H1 (cell line): Measurements from ENCODE around the gene CEP97. TPM values are rescaled to one million over a fixed set of nuclear protein-coding genes. Genes with fewer than 3 reads are reported as not detected.

Experiments
- EP300 ChIP-seq, 2 experiments: IDR thresholded peaks; 1 replicate in 1 of 2; 2 replicates in 1 of 2; pipeline ENCODE4 v1.6.1; 2011 to 2012; ENCODE audit warnings: low read depth in 2 of 2, low read length in 2 of 2, mild to moderate bottlenecking in 2 of 2, borderline replicate concordance in 1 of 2, inconsistent platforms in 1 of 2, moderate library complexity in 1 of 2
- HDAC6 ChIP-seq: IDR thresholded peaks from one replicate; pipeline ENCODE4 v1.7.1; 2012; ENCODE audit warnings: low read depth, mild to moderate bottlenecking, inconsistent platforms, low read length, moderate library complexity
- POLR2A ChIP-seq, 2 experiments: IDR thresholded peaks; 1 replicate in 1 of 2; 2 replicates in 1 of 2; pipeline ENCODE4 v1.6.1; 2011; ENCODE audit warnings: low read depth in 2 of 2, low read length in 2 of 2, mild to moderate bottlenecking in 2 of 2; ENCODE audit errors: control extremely low read depth in 1 of 2
- RXRA ChIP-seq: IDR thresholded peaks from 2 replicates; pipeline ENCODE4 v1.6.1; 2011; ENCODE audit warnings: low read depth, mild to moderate bottlenecking, low read length, moderate library complexity; ENCODE audit not compliant: insufficient read depth
- SRF ChIP-seq: IDR thresholded peaks from 2 replicates; pipeline ENCODE4 v1.6.1; 2011; ENCODE audit warnings: mild to moderate bottlenecking, low read depth, low read length, moderate library complexity
- TEAD4 ChIP-seq: IDR thresholded peaks from 2 replicates; pipeline ENCODE4 v1.6.1; 2012; ENCODE audit warnings: low read depth, low read length, inconsistent platforms, mixed read lengths
- polyA plus RNA-seq, 7 experiments: library from polyadenylated mRNA; depleted of rRNA in 3 of 7; stranded (reverse) in 5 of 7; unstranded in 2 of 7; fragments of >200 nt in 5 of 7; fragments of 200-250 nt in 2 of 7; gene quantifications; 1 replicate in 5 of 7; 2 replicates in 1 of 7; 4 replicates in 1 of 7; pipeline versions ENCODE4 v1.2.1 to v1.2.3, GENCODE V29; 2011 to 2013; ENCODE audit warnings: missing spikeins in 2 of 7, mixed read lengths in 2 of 7
- total RNA-seq: library from RNA; stranded (reverse); fragmentation: NEBNext Ultra II Directional; extraction: Animal tissue kit (Norgen Biotek cat#: 25700); gene quantifications from 2 replicates; pipeline ENCODE4 v1.2.1, GENCODE V29; 2021
- TF ChIP-seq, protein P1 (sequence below): IDR thresholded peaks from 2 replicates; pipeline ENCODE4 v1.6.1; 2012; ENCODE audit warnings: low read length, inconsistent platforms
- TF ChIP-seq, protein P2 (sequence below): fragments of 300-600 bp; sonication (generic); IDR thresholded peaks from 2 replicates; pipeline ENCODE4 v1.7.1; 2012; ENCODE audit warnings: low read length, moderate library complexity, mild to moderate bottlenecking, inconsistent platforms; ENCODE audit not compliant: insufficient replicate concordance

CEP97 gene
- total and polyA plus RNA-seq, 2 of the 8 experiments (the other 6 are each of a cell fraction or from before 2014, with no cell fraction given), result 1.6 to 13.2 TPM

DNA sequence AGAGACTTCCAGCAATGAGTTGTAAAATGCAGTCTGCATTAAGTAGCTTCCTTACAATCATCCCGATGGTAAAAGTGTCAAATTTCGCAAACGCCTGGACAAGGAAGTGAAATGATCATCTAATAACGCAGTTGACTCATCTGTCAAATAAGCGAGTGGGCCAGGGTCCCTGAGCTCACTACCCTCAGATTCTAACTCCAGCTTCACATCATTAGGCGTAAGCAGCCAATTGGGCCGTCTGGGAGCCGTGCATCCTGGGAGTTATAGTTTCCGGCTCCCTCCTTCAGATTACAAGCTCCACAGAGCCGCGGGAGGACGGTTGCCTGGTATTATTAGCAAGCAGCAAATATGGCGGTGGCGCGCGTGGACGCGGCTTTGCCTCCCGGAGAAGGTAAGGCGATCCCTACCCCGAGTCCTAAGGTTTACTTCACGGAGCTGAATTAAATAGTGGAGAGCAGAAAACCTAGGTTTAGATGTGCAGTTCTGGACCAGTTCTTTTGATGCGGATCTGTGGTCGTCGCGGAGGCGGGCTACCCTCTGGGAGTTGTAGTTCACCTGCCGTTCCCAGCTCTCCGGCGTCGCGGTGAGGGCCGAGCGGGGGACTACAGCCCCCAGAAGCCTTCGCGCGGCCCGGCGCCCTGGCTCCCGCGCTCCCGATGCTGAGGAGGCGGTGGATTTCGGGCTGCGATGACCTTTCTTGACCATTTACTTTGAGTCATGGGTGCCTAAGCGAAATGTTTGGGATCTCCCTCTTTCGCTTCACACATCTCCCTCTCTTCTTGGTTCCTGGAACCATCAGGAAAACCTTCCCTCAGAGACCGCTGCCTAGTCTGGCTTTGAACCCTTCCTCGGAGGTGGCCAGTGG is at the start of gene CEP97 (continued):
- TF ChIP-seq, protein P1, sequence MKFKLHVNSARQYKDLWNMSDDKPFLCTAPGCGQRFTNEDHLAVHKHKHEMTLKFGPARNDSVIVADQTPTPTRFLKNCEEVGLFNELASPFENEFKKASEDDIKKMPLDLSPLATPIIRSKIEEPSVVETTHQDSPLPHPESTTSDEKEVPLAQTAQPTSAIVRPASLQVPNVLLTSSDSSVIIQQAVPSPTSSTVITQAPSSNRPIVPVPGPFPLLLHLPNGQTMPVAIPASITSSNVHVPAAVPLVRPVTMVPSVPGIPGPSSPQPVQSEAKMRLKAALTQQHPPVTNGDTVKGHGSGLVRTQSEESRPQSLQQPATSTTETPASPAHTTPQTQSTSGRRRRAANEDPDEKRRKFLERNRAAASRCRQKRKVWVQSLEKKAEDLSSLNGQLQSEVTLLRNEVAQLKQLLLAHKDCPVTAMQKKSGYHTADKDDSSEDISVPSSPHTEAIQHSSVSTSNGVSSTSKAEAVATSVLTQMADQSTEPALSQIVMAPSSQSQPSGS, result no peak
- TF ChIP-seq SRF (no peak), TEAD4 (no peak), POLR2A (IDR thresholded peaks at IDR 0.05; ENCODE audit: control extremely low read depth in 1 of 2, low read depth in 2 of 2, low read length in 2 of 2) (peak in 1 of 2 experiments; percentile 56; a peak in 1 of 3 replicates), RXRA (no peak), HDAC6 (no peak), EP300 (IDR thresholded peaks at IDR 0.05; ENCODE audit: borderline replicate concordance in 1 of 2, low read depth in 2 of 2, low read length in 2 of 2) (no peak)
- TF ChIP-seq, protein P2, sequence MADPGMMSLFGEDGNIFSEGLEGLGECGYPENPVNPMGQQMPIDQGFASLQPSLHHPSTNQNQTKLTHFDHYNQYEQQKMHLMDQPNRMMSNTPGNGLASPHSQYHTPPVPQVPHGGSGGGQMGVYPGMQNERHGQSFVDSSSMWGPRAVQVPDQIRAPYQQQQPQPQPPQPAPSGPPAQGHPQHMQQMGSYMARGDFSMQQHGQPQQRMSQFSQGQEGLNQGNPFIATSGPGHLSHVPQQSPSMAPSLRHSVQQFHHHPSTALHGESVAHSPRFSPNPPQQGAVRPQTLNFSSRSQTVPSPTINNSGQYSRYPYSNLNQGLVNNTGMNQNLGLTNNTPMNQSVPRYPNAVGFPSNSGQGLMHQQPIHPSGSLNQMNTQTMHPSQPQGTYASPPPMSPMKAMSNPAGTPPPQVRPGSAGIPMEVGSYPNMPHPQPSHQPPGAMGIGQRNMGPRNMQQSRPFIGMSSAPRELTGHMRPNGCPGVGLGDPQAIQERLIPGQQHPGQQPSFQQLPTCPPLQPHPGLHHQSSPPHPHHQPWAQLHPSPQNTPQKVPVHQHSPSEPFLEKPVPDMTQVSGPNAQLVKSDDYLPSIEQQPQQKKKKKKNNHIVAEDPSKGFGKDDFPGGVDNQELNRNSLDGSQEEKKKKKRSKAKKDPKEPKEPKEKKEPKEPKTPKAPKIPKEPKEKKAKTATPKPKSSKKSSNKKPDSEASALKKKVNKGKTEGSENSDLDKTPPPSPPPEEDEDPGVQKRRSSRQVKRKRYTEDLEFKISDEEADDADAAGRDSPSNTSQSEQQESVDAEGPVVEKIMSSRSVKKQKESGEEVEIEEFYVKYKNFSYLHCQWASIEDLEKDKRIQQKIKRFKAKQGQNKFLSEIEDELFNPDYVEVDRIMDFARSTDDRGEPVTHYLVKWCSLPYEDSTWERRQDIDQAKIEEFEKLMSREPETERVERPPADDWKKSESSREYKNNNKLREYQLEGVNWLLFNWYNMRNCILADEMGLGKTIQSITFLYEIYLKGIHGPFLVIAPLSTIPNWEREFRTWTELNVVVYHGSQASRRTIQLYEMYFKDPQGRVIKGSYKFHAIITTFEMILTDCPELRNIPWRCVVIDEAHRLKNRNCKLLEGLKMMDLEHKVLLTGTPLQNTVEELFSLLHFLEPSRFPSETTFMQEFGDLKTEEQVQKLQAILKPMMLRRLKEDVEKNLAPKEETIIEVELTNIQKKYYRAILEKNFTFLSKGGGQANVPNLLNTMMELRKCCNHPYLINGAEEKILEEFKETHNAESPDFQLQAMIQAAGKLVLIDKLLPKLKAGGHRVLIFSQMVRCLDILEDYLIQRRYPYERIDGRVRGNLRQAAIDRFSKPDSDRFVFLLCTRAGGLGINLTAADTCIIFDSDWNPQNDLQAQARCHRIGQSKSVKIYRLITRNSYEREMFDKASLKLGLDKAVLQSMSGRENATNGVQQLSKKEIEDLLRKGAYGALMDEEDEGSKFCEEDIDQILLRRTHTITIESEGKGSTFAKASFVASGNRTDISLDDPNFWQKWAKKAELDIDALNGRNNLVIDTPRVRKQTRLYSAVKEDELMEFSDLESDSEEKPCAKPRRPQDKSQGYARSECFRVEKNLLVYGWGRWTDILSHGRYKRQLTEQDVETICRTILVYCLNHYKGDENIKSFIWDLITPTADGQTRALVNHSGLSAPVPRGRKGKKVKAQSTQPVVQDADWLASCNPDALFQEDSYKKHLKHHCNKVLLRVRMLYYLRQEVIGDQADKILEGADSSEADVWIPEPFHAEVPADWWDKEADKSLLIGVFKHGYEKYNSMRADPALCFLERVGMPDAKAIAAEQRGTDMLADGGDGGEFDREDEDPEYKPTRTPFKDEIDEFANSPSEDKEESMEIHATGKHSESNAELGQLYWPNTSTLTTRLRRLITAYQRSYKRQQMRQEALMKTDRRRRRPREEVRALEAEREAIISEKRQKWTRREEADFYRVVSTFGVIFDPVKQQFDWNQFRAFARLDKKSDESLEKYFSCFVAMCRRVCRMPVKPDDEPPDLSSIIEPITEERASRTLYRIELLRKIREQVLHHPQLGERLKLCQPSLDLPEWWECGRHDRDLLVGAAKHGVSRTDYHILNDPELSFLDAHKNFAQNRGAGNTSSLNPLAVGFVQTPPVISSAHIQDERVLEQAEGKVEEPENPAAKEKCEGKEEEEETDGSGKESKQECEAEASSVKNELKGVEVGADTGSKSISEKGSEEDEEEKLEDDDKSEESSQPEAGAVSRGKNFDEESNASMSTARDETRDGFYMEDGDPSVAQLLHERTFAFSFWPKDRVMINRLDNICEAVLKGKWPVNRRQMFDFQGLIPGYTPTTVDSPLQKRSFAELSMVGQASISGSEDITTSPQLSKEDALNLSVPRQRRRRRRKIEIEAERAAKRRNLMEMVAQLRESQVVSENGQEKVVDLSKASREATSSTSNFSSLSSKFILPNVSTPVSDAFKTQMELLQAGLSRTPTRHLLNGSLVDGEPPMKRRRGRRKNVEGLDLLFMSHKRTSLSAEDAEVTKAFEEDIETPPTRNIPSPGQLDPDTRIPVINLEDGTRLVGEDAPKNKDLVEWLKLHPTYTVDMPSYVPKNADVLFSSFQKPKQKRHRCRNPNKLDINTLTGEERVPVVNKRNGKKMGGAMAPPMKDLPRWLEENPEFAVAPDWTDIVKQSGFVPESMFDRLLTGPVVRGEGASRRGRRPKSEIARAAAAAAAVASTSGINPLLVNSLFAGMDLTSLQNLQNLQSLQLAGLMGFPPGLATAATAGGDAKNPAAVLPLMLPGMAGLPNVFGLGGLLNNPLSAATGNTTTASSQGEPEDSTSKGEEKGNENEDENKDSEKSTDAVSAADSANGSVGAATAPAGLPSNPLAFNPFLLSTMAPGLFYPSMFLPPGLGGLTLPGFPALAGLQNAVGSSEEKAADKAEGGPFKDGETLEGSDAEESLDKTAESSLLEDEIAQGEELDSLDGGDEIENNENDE, result no peak
